Measurements from ENCODE around the gene COA8.

COA8 gene

DNA sequence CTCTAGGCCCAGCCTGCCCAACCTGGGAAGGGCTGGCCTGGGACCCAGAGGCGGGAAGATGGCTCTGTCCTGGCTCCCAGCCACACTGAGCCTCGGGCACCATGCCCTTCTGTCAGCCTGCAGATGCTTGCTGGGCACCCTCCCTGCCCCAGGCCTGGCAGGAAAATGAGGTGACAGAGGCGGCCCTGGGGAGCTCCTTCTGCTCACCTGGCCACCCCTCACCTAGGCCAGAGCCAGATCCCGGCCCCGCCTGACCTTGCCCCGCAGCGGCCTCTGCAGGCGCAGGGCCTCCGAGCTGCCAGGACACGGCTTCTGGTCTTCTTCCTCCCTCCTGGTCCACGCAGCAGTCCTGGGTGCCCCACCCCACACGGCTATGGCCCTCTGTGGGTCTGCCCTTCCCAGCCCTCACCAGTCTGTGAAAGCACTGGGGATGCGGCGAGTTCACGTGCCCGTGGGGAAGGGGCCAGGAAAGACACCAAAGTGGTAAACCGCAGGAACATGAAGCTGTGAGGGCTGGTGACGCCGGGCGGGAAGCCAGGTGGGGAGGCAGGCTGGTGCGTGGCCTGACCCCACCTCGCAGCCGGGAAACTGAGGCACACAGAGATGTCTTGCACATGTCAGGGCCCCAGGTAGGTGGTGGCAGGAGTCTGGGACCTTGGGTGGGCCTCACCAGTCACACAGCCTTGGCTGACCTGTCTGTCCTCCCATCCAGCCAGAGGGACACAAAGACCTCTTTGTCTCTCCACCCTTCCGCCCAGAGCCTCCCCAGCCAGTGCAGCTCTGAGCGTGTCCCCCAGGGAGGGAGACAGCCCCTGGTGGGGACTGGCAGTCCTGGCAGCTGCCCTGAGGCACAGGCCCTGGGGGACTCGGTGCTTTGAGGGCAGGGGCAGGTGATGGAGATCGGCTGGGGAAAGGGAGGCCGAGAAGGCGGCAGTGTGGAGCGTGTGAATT, 13.1 kb upstream of the COA8 start:
- DNase-seq, result peak; percentile 39

DNA sequence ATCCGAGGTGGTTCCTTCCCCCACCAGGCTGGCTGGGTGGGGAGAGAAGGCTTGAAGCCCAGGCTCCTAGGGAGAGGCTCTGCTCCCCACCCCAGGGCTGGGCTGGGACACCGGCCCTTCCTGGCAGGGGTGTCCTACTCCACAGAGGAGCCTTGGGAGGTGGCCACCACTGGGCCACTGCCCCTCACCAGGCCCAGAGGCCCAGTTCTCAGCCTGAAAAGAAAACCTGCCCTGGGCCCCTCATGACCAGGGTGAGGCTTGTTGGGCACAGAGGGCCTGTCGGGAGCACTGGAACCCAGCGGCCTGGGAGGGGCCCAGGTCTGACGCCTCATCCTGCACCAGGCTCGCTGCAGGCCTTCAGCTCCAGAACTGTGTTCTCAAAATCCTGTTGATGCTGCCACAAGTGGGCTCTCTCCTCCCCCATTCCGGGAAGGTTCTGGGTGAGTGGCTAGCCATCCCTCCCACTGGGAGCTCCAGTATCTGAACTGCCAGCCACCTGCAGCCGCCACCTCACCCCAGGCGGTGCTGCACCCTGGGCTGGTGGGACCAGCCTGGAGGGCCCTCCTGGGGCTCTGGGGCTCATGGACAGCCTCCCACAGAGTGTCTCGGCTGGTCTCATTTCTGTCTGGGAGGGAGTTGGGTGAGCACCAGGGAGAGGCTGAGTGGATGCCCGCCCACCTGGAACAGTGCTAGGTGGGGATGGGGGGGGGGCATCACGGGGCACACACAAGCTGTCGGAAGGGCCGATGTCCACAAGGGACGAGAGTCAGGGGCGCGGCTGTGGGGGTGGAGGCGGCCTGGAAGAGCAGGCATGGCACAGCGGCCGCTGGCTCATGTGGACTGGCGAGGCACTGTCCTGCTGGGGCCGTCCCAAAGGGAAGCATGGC, 12.1 kb upstream of the COA8 start:
- DNase-seq, result peak; percentile 48

DNA sequence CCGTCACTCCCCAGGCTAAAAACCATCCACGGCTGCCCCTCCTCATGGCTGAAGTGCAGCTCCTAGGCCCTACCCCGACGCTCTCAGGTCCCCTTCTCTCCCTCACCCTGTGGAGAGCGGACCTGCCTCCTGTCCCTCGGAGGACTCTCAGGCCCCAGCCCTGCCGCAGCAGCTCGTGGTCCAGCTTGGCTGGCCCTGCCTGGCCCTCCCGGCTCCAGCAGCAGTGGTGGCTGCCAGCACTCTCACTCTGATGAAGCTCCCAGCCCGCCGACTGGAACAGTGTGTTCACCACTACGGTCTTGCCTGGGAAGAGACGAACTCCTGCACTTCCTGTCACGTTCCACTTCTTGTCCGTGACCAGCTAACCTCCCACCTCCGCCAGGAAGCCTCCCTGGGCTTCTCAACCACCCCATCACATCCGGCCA, 11.4 kb upstream of the COA8 start:
- peak; percentile 85 for DNase-seq

GRCh38 chr14:103552011-103552845, 10.5 kb upstream of the COA8 start:
- DNase-seq, result peak; percentile 86

DNA sequence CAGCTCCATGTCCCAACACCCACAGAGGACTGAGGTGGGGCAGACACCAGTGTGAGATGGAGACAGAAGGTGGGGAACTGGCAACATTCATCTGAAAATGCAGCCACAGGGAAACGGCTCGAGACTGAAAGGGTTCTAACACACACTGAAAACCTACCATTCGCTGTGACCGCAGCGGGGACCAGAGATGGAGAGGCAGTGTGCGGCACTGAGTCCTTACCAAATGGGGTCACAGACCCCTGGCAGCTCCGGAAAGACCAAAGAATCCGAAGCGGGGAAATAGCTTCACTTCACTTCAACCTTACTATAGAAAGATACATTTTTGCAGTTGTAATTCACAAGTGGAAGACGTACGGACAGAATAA, 9.9 kb upstream of the COA8 start:
- no peak for DNase-seq

- DNase-seq, result no peak
Measured at GRCh38 chr14:103555559-103556337, 7.0 kb upstream of the COA8 start.

GRCh38 chr14:103556946-103557758, 5.6 kb upstream of the COA8 start:
- DNase-seq, result no peak

DNA sequence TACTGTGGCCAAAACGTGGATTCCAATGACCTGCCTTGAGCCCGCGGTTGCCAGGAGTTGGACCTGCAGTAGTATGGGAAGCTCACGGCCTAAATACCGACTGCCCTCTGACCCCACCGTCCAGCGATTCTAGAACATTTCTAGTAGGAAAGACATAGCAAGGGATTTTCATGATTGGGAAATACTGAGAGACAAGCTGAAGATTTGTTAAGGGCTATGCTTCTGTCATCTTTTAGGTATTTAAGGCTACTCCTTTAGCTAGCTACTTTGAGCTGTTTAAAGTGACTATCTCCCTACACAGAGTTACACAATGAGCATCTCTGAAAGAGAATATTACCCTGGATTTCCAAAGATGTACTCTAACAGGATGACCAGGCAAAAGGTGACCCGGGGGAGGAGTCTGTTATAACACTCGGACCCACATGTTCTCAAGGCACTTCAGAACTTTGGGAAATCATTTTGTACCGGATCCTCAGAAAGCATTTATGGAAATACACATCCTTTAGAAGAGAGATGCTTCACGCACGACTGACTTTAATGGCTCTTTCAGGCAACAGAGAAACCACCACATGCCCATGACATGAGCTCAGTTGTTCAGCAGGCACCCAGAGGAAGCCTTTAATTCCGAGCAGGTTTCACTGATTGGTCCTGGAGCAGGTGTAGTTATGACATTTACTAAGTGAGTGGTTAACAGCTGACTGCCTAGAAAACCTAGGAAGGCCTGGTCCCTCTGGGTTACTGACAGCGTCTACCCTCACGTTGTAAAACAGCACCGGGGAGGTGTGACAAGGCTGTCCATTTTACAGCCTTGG, 4.5 kb upstream of the COA8 start:
- no peak for DNase-seq

DNA sequence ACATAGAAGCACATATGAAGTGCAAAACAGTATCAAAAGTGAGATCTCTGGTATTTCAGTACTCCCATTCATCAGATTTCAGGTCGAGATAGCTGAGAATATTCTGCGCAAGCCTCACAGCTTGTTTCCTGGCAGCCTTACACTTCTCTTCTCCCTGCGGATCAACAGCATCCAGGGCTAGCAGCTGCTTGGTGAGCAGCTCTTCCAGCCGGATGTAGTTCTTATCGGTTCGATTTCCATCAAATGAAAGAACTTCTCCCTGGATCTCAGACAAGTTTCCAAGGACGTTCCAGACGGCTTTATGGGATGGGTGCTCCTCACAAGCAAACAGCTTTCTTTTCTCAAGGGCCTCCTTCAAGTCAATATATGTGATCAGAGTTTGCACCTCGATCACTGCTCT, 3.0 kb upstream of the COA8 start:
- no peak for DNase-seq

GRCh38 chr14:103560691-103561090, 2.1 kb upstream of the COA8 start:
- DNase-seq, result no peak

DNA sequence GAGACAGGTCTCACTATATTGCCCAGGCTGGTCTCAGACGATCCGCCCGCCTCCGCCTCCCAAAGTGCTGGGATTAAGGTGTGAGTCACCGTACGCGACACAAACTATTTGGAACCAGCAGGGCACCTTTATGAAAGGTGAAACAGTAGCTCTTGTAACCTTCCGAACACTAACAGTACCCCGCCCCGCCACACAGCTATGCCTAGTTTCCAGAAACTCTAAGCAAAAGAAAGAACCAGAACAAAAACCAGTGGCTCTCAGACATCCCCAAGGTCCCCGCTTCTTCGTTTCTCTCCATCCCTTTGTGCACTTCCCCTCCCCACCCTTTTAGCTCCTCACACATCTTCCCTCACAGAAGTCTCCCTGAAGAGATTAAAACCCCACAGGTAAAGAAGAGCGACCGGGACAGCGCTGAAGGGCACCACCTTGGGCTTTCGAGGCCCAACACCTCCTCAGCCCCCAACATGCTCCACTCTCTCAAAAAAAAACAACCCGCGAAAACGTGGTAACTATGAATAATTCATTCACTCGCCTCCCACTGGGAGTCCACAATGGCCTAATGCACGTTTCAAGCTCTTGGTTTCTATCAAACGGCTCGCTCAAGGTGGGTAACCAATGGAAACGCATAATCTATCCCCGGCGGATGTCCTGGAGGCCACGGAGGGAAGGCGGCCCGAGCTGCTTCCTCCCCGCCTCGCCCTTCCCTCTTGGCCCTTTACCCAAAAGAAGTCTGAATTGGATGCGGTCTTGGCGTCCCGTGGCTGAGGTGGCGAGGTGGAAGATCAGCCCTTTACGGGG, 1.2 kb upstream of the COA8 start:
- peak; percentile 74 for DNase-seq

- DNase-seq, result peak; percentile 73
Measured at GRCh38 chr14:103562179-103562428, 656 bp upstream of the COA8 start.

DNA sequence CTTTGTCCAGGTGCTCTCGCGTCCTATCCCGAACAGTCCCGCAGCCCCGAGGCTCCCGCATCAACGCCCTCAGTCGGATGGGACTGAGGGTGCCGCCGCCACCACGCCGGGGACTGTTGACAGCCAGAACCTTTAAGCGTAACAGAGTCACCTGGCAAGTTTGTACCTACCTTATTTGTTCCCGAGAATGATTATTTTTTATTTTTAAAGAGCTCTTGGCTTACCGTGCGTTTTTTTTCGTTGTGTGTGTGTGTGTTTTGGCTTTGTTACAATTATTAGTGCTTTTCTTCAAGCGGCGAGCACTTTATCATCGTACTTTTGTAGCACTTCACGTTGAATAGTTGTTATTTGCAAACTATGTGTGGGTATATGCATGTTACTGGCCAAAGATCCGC, 463 bp downstream of the COA8 start:
- DNase-seq, result no peak

DNA sequence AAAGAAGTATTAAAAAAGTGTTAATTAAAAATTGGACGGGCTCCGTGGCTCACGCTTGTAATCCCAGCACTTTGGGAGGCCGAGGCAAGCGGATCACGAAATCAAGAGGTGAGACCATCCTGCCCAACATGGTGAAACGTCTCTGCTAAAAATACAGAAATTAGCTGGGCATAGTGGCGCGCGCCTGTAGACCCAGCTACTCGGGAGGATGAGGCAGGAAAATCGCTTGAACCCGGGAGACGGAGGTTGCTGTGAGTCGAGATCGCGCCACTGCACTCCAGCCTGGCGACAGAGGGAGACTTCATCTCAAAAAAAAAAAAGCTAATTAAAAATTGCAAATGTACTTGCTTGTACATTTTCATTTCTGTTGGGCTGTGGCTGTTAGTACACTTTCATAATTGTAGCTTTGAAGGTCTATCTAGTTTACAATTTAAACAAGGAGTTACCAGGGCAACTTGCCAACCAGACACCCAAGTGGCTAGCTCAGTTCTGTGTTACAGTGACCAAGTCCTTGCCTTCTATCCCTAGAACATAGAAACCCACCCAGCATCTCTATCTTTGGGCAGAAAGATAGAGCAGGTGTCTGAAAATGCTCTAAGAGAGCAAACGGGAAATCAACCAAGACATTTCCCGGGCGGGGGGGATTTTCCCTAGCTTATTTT, 1.2 kb downstream of the COA8 start:
- DNase-seq, result no peak

GRCh38 chr14:103568952-103569351, 6.2 kb downstream of the COA8 start:
- DNase-seq, result no peak

DNA sequence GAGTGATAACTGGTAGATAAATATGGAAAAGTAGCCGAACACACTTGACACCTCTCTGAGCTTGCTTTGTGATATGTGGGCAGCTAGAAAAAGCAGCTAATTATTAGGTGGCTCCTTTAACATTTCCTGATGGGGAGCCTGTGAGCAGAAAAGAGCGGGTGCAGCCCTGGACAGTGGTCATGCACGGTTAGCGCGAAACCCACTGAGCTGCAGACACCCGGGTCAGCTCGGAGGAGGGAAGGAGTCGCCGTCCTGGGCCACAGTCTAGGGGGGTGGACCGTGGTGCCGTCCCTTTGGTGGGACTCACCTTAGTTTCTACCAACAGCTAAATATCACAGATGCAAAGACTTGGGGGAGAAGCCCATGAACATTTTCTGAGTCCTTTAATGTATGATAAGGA, 6.6 kb downstream of the COA8 start:
- no peak for DNase-seq

GRCh38 chr14:103574104-103574503, 11.3 kb downstream of the COA8 start:
- DNase-seq, result no peak

- DNase-seq, result no peak
Measured at GRCh38 chr14:103574707-103575285, 12.0 kb downstream of the COA8 start.
